Astrocyte of the spinal cord (primary cell): ENCODE results near the gene TMTC2.

Experiments used
- DNase-seq: peaks from one replicate; pipeline ENCODE4 v3.0.0; 2011; ENCODE audit warnings: low read depth, low spot score
- H3K4me3 ChIP-seq: 2 replicates; pipeline ENCODE4 v1.5.1; 2011; ENCODE audit warnings: low read depth, mild to moderate bottlenecking, low read length, moderate library complexity
- CTCF ChIP-seq: IDR thresholded peaks from 2 replicates; pipeline ENCODE4 v1.5.1; 2012; ENCODE audit warnings: low read depth, mild to moderate bottlenecking, low read length, inconsistent platforms
- in situ Hi-C: cut with HindIII; loops from 2 replicates; pipeline ENCODE4 v1.10.0; 2017; ENCODE audit warnings: low sequenced_read_pairs

Gene TMTC2

DNA sequence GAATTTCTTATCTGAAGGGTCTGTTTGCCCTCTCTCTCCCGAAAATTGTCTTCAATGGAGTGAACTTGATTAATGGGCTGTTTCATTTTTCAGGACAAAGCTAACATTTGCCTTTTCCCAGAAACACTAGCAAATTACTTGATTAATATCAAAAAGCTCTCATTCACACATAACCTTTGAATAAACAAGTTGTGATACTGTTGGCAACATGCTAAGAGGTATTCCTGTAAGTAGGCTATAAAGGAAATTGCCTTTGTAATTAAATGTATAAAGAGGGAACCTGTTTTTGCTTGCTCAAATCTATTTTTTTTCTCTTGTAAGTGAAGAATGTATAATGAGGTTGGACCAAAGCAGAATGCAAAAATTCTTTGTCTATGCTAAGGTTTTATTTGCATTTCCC is 457.2 kb downstream of the TMTC2 start:
- TF ChIP-seq CTCF = no peak

DNA sequence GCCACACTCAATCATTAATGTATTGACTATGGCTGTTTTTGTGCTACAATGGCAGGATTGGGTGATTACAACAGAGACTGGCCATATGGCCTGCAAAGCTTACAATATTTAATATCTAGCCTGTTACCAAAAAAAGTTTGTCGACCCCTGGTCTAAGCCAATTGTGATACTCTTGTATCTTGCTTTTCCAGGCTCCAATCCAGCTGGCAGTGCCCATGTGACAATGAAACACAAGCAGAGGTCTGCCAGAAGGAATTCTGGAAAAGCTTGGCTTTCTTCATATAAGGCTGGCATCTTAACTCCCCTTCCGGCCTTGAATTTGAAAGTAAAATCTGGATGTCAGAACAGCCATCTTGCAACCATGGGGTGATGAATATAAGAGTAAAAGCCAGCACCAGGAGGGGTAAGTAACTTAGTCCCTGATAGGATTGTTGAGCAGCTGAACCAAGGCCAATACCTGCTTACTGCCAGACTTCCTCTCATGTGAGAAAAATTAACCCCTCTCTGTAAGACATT is 458.7 kb downstream of the TMTC2 start:
- in situ Hi-C loops = no loop called here
- no peak for TF ChIP-seq CTCF
- H3K4me3 ChIP-seq = no peak overlapping the region
- no peak for DNase-seq

More for the DNA sequence above, 457.2 kb downstream of the TMTC2 start:
- no peak for DNase-seq
- H3K4me3 ChIP-seq = no peak overlapping the region
- in situ Hi-C loops = no loop called here

- in situ Hi-C loops = no loop called here
- no peak for DNase-seq
- H3K4me3 ChIP-seq = no peak overlapping the region
- no peak for TF ChIP-seq CTCF
Measured at GRCh38 chr12:83147341-83147740, 460.6 kb downstream of the TMTC2 start.

DNA sequence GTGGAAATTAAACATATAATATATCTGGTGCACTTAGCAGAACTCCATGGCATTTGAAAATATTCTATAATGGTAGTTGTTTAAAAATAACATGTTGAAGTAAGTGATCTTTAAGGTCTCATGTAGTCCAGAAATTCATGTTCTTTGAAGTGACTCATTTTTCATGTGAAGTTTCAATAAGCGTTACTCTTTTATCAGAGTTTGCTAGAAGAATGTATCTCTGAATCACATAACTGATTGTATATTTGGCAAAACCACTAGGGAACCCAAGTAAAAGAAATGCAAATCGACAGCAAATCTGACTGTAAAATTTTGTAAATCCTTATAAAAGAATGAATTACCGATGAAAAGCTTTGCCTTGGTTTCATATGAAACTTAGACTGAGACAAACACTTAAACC is 463.3 kb downstream of the TMTC2 start:
- in situ Hi-C loops = no loop called here
- no peak for TF ChIP-seq CTCF
- DNase-seq = no peak
- no peak overlapping the region for H3K4me3 ChIP-seq

GRCh38 chr12:83150465-83151189 is 463.9 kb downstream of the TMTC2 start:
- H3K4me3 ChIP-seq = no peak overlapping the region
- TF ChIP-seq CTCF = no peak
- in situ Hi-C loops = no loop called here
- DNase-seq = no peak

- no peak for TF ChIP-seq CTCF
- H3K4me3 ChIP-seq = no peak overlapping the region
- in situ Hi-C loops = no loop called here
- DNase-seq = no peak
Measured at GRCh38 chr12:83153177-83153576, 466.5 kb downstream of the TMTC2 start.

DNA sequence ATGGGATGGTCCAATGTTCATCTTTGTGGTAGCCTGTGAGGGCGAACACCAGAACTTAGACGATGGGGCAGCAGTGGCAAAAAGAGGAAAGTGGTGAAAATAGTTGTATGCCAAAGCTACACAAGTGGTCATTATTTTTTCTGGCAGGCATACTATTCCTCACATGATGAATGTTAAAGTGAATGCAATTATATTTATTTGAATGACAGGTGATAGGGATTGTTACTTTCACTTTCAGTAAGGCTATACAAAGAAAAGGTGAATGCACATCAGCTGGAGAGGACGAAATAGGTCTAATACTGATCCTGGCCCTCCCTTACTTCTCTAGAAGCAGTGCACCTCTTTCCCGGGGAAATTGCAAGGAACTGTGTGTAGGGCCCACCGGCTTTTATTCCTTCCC is 470.1 kb downstream of the TMTC2 start:
- no peak overlapping the region for H3K4me3 ChIP-seq
- in situ Hi-C loops = no loop called here
- no peak for DNase-seq
- TF ChIP-seq CTCF = no peak
